ENCODE results near the gene MRGPRX2.
A peak's percentile ranks its signal among the peaks of the same experiment; 100 is the strongest.

The MRGPRX2 gene

GRCh38 chr11:19060629-19061028 lies at the start of gene MRGPRX2:
MRGPRX2 (minus strand) TSS chr11:19060717; CDS start chr11:19056402, 4,315 bp downstream.
- DNase-seq, result no peak

DNA sequence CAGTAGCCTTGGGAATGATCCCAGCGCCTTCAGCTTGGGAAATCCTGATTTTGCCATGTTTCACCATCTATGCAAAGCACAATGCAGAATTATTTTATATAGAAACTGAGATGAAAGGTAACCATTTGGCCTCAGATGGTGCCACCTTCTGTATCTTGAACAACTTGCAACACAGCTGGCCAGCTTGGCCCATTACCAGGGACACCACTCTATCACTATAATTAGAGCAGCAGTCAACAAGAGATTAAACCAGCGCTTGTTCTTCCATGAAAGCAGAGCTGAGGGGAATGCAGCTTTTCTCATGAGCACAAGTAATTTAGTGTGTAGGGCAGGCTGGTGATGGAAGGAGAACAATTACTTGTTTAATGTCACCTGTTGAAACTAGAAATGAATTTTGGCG lies 49.8 kb upstream of the MRGPRX2 start:
- DNase-seq, result no peak

DNA sequence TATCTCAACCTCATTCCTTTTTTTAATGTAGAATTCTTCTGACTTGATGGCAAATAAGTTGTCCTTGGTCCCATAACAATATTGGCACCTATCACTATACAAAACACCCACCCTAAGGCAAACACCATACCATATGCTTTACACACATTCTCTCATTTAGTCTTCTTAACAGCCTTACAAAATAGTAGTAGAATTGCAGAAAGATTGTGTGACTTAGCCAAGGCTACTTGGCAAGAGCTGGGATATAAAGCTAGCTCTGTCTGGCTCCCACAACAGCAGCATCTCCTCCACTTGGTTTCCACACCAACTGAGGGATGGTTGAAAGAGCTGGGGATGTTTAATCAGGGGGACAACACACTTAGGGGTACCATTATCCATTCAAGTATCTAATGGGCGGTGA lies 46.6 kb upstream of the MRGPRX2 start:
- no peak for DNase-seq

GRCh38 chr11:19105011-19105410 lies 44.5 kb upstream of the MRGPRX2 start:
- DNase-seq, result no peak

DNA sequence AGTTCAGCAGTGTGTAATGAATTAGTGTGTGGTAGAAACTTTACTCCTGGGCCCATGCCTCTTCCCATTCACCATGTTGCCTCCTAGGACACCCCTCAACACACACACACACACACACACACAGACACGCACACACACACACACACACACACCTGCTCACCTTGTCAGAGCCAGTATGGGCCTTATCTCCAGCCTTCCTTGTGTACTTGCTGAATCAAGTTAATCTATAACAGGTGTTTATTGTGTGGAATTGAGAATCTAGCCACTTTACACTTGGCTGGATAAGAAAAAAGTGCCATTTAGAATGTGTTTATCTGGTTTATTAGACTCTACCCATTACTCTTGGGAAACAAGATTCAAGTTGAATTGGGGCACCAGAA lies 42.0 kb upstream of the MRGPRX2 start:
- DNase-seq, result no peak

DNA sequence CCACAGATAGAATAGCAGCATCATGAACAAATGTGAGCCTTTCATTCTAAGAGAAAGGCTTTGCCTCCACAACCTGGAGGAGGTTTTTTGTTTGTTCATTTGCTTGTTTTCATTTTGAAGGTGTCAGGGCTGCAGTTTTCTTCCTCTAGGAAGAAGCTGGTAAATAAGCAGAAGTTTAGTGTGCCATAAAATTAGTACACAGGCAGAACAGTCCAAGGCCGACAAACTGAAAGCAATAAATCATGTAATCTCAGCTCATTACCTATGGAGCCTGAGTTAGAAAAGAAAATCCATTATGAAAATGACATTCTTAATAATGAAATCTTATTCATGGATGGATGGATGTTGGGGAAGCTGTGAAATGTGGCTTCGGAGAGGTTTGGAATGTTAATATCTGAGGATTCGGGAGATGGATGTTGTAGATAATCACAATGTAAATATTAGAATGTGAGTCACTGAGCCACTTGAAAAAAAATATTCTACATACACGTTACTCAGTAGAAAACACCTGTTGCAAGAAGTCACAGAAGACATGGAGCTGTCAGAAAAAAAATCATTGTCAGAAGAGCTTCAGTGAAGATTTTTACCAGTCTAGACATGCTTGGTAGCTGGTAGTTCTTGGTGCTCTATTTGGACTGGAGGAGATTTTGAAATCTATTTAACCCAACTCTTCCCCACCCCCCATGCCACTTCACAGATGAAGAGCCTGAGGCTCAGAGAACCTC lies 41.4 kb upstream of the MRGPRX2 start:
- DNase-seq, result peak; percentile 20 to 29

DNA sequence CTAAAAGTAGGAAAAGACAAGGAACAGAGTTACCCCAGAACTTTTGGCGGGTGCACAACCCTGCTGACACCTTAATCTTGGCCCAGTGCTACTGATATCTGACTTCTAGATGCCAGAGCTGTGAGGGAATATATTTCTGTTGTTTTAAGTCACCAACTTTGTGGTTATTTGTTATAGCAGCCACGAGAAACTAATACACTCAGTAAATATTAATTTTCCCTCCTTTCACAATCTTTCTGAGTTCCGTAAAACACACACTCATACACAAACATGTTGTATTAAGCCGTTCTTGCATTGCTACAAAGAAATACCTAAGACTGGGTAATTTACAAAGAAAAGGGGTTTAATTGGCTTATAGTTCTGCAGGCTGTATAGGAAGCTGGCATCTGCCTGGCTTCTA lies 40.4 kb upstream of the MRGPRX2 start:
- no peak for DNase-seq

- DNase-seq, result no peak
Observed at GRCh38 chr11:19099093-19099492, 38.6 kb upstream of the MRGPRX2 start.

GRCh38 chr11:19094859-19095258 lies 34.3 kb upstream of the MRGPRX2 start:
- DNase-seq, result no peak

DNA sequence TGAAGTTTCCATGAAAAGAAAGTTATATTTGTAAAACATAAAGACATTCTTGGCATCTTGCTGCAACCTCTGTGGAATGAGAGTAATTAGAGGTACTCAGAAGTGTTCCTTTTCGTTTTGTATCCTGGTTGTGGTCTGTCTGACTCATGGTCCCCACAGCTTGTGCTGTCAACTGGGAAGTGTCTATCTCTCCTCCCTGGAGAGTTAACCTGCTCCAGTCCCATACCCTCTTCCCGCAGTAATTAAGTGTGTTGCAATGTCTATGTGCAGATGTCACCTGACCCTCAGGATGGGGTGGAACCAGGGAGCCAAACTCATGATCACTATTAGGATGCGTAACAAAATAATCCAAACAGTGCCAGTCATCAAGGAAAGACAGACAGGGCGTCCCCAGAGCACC lies 33.5 kb upstream of the MRGPRX2 start:
- DNase-seq, result no peak

GRCh38 chr11:19092850-19093249 lies 32.3 kb upstream of the MRGPRX2 start:
- no peak for DNase-seq

GRCh38 chr11:19092342-19092741 lies 31.8 kb upstream of the MRGPRX2 start:
- no peak for DNase-seq

GRCh38 chr11:19091366-19091765 lies 30.8 kb upstream of the MRGPRX2 start:
- DNase-seq, result no peak

DNA sequence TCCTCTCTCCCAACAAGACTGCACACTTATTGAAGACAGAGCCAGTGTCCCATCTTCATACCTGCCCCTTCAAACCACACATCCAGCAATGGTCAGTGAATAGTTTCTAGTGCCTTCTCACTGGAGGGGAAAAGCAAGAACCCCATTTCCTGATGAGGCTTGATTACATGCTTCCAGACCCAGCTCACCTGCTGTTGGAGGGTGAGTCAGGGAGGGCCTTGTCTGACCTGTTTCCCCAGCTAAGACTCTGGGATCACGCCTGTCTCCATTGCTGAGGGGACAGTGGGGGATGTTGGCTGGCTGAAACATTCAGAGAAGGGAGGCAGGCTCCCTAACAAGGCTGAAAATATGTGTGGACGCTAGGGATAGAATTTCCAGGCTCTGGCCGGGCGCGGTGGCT lies 28.9 kb upstream of the MRGPRX2 start:
- no peak for DNase-seq

DNA sequence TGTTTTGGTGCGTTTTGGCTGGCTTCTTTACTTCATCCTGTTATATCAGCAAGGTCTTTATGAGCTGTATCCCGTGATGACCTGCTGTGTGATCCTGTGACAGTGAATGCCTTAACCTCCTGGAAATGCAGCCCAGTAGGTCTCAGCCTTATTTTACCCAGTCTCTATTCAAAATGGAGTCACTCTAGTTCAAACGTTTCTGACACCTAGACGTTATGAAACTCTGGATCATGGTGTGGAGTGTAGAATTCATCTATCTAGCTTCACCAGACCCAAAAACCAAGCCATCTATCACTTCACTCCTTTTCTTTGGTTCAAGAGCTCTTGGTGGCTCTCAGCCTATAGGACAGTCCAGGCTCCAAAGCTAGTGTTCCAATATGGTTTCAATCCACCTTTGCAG lies 28.3 kb upstream of the MRGPRX2 start:
- DNase-seq, result no peak

DNA sequence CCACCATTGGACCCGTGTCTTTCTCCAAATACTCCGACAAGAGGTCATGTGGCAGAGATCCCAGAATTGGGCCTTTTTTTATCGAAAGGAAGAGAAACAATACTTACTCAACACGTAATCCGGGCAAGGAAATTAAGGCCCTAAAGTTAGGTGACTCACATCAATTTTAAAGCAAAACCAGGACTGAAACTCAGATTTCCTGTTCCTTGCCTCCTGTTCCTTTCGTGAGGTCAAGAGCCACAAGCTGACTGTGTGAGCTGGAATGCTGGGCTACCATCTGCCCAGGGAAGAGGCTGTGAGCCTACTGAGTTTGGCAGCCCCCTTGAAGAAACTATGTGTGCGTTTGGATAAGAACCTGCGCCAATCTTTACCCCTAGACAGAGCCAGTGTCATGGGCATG lies 27.1 kb upstream of the MRGPRX2 start:
- DNase-seq, result no peak

- DNase-seq, result no peak
Observed at GRCh38 chr11:19084661-19085315, 24.3 kb upstream of the MRGPRX2 start.

DNA sequence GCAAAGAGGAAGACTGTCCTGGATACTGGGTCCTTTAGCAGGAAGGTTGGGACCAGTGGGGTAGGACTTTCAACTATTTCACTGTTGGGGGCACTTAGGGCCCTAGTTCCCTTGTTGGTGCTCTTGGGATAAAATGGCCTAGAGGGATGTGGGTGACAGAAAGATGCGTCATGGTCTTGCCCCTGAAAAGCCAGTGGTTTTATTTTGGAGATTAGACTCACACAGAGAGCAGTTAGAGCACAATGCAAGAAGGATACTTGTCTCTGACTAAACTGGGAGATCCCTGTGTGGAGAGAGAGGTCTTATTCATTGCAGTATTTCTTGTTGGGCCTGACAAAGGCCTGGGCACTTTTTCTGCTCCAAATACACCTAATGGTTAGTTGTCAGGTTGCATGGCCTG lies 22.6 kb upstream of the MRGPRX2 start:
- no peak for DNase-seq

- no peak for DNase-seq
Observed at GRCh38 chr11:19080579-19080993, 20.1 kb upstream of the MRGPRX2 start.

DNA sequence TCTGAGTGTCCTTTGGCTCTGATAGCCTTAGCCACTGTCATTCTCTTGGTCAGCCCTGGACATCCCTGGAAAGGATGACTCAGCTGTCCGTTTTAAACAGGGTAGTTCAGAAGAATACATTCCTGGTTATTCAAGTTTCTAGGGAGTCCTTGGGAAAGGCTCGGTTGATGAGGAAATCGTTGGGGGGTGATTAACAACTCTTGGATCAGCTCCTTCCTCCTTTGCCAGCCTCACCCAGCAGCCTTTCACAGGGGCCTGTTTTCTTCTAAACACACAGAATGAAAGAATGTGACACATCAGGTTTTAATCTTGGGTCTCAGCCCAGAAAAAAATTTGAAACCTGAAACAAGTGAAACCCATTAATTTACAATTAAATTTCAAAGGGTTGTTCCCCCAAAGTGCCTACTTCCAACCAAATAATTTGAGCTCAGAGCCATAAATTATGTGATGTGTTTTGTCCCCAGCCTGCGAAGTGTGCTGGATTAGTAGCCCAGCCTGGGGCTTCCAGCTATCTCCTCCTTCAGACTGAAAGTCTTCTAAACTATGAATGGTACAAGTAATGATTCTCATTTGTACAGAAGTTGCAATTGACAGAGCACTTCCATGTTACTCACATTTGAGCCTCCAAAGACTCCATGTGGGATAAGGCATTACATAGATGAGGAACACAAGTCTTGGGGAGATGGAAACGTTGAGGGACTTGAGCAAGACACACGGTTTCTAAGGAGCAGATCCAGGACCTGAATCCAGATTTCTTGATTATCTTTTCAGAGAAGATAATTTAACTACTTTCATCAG lies 19.3 kb upstream of the MRGPRX2 start:
- no peak for DNase-seq

- no peak for DNase-seq
Observed at GRCh38 chr11:19077965-19078364, 17.4 kb upstream of the MRGPRX2 start.

GRCh38 chr11:19076744-19077589 lies 16.4 kb upstream of the MRGPRX2 start:
- DNase-seq, result peak; percentile 51 to 75

- no peak for DNase-seq
Observed at GRCh38 chr11:19075636-19076035, 15.1 kb upstream of the MRGPRX2 start.

All from NCI-H526 (cell line).